Stimulated activated CD8-positive, alpha-beta memory T cell treated with anti-CD3 and anti-CD28 coated beads, Interleukin-4, amount 100 ng/mL, for 24 hours (primary cell): ENCODE data around the gene ADAMTSL4.

Experiments used
- DNase-seq: peaks from one replicate; pipeline ENCODE4 v3.0.0-alpha.2; 2020; ENCODE audit warnings: low read depth

Gene ADAMTSL4

DNA sequence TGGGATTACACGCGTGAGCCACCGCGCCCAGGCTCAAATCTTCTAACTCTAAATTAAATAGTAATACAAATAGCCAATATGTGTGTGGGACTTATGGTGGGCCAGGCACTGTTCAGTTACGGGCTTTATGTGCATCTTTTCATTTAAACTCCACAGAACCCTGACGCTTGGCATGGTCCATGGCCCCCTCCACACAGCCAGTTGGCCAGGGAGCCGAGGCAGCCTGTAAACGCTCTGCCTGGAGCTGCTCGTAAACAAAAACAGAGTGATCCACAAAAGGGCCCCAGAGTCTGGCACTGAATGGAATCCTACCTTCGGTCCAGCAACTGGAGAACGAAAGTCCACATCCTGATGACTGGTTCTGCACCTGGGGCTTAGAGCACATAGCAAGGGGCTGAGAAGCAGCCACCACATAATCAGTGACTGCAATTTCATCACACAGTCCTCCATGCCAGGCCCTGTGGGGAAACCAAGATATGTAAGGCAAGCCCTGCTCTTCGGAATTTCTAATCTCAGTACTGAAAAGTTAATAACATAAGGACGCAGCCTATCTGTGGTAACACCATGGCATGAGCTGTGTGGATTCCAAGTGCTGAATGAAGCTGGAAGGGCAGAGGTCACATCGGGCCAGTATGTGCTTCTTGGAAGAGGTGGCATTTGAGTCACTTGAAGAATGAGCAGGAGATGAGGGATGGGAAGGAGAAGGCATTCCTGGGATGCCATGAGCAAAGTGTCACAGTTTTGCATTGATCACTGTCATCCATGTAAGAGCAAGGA lies 13.5 kb upstream of the ADAMTSL4 start:
- no peak for DNase-seq

DNA sequence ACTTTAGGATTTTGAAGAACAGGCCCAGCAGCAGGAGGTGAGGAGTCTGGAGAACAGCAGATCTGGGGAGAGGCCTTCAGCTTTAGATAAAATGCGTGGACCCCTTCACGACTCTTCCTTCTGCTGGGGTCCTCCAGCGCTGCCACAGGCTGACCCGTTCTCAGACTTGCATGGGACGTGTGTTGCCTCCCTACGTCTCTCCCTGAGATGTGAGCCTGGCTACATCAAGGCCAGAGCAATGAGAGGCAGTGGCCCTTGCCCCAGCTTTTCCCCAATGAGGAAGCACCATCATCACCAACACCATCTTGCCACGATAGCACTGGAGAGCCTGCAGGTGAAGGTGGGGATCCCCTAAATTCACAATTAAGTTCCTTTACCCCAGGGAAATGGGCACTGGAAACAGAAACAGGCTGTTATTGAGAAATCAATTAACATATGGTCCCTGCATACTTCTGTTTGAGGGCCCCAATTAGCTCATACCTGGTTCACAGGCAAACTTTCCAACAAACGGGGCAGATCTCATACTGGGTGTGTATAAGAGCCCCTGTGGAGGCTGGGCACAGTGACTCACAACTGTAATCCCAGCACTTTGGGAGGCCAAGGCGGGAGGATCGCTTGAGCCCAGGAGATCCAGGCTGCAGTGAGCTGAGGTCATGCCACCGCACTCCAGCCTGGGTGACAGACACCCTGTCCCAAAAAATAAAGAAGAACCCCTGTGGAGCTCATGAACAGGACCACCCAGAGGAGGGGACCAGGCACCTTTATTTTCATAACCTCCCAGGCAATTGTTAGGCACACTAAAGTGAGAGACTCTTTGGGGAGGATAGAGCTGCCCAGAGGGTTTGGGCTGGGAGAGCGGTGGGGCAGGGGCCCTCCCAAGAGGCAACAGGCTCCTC lies 12.1 kb upstream of the ADAMTSL4 start:
- DNase-seq, result no peak

DNA sequence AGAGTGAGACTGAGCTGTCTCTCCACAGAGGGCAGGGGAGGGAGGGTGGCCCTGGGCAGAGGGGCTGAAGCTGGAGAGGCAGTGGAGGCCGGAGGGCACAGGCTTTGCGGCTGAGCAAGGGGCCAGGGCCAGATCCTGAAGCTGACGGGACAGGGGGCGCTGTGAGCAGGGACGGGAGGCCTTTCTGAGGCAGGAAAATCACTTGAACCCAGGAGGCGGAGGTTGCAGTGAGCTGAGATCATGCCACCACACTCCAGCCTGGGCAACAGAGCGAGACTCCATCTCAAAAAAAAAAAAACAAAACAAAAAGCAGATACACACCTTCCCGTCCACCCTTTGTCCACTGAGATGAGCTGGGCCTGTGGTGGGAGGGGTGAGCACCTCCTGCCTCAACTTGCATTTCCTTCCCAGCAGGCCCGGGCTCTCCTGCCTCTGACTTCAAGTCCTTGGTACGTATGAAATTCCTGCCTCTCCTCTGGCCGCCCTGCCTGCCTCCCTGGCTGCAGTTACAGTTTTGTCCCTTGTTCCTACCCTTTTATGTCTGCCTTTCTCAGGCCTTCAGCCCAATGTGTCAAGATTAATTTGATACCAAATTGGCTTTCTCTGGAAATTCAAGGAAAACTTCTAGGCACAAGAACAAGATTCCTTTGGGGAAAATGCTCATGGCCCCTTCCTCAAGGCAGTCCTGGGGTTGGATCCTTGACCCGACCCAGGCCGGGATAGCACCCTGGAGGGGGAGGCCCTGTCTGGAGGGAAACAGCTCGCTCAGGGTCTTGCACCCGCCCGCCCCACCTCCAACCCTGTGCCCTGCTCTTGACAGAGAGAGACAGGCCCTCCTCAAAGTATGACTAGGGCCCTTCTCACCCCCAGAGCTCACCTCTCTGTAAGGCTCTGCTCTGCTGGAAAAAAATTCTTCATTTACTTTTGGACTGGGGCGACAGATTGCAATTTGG lies 11.2 kb upstream of the ADAMTSL4 start:
- DNase-seq, result no peak

DNA sequence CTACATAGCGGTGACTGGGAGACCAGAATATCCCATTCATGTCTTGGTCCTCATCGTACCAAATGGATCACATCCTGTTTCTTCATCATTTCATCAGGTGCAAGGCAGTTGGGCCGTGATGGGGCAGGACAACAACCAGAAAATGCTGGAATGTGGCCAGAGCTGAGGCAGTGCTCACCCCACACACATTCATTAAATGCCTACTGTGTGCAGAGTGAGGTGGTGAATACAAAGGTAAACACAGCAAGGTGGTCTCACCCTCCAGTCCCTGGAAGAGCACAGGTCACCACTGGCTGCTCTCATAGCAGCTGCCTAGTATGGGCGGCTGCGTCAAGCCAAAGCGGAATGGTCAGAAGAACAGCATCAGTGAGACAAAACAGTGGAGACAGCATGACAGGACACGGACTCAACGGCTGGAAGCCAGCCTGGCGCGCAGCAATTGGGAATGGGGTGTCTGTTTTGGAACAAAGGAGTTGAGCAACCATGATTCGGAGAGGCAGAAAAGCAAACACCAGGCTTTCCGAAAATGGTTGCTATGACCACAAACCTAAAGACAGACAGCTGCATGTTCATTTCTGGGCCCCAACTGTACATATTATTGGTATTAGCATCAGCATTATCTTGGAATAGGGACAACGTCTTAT lies 5.6 kb upstream of the ADAMTSL4 start:
- DNase-seq, result no peak

DNA sequence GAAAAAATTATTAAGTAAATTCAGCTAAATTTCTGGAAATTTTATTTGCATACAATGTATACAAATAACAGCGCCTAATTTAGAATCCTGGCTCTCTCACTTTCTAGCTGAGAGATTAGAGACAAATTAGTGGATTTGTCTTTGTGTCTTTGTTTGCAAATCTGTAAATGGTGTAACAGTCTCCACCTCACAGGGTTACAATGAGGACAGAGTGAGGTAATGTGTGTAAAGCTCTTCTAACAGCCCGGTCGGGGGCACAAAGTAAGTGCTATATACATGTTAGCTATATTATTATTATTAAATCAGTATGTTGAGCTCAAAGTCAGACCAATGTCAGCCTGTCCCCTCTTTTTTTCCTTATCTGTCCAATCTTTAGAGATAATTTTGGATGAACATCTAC lies 5.0 kb upstream of the ADAMTSL4 start:
- no peak for DNase-seq

DNA sequence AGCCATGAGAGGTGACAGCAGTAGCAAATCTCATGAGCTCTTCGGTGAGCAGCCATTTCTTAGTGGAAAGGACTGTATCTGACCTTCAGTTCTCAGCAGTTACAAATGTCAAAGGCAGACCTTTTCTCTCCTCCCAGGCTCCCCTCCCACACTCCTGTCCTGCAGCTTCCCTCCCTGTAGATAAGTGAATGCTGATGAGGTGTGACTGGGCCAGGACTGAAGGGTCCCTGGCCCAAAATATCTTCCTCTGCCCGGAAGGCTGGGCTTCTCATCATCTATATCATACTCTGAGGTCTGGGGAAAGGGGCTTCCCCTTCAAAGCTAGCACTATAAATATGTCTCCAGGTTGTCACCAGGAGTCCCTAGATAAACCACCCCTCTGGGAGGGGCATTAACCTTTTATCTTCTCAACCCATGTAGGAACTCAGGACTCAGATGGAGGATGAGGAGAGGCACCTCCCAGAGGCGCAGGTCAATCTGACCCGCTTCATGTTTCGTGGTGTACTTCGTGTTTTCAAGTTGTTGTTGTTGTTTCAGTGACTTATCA lies 3.6 kb upstream of the ADAMTSL4 start:
- DNase-seq, result no peak

DNA sequence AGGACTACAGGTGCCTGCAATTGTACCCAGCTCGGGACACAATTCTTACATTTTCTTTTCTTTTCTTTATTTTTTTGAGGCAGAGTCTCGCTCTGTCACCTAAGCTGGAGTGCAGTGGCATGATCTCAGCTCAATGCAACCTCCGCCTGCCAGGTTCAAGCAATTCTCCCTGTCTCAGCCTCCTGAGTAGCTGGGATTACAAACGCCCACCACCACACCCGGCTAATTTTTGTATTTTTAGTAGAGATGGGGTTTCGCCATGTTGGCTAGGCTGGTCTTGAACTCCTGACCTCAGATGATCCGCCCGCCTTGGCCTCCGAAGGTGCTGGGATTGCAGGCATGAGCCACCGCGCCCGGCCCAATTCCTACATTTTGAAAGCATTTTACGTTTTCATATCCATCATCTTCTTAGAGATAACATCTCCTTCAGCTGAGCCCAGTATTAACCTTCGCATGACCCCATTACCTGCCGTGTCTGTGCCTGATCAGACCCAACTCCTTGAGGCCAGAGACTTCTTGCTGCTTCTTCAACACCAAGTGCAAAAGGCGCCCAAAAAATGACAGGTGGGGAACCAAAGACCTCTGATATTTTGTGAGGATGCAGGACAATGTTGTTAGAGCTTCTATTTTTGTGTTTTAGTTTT lies 2.8 kb upstream of the ADAMTSL4 start:
- no peak for DNase-seq

DNA sequence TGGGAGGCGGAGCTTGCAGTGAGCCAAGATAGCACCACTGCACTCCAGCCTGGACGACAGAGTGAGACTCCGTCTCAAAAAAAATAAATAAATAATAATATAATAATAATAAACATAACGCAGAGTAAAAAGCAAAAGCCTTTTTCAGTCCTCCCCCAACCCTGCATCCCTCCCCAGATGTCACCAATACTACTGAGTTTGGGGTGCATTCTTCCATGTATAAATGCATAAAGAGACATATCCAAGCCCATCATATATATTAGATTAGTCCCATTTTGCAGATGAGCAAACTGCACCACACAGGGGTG lies 930 bp upstream of the ADAMTSL4 start:
- DNase-seq, result no peak

DNA sequence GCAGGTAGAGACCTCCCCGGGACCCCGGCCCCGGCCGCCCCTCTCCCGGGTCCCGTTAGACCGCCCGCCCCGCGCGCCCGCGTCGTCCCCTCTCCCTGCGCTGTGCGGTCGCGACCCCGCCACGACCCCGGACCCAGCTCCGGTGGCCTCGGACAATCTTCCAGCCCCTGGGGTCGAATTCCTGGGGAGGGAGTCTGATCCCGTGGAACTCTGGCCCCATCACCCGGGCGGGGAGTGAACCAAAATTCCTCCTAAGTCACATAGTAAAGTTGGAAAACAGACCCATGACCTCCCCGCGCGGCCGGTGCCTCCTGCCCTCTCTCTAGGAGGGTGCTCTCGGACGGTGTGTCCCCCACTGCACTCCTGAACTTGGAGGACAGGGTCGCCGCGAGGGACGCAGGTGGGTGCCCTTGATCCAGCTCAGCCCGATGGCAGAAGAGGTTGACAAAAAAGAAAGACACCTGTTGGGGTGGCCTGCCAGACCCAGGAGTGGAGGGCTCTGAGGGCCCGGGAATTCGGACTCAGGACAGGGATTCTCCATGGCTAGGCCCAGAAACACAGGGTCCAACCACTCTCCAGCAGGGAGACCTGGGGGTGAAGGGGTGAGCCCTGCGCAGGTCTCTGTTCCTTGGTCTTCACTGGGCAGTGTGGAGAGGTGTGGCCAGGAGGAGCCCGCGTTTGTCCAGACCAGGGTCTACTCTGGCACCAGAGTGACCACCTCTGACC lies 451 bp downstream of the ADAMTSL4 start:
- DNase-seq, result no peak

DNA sequence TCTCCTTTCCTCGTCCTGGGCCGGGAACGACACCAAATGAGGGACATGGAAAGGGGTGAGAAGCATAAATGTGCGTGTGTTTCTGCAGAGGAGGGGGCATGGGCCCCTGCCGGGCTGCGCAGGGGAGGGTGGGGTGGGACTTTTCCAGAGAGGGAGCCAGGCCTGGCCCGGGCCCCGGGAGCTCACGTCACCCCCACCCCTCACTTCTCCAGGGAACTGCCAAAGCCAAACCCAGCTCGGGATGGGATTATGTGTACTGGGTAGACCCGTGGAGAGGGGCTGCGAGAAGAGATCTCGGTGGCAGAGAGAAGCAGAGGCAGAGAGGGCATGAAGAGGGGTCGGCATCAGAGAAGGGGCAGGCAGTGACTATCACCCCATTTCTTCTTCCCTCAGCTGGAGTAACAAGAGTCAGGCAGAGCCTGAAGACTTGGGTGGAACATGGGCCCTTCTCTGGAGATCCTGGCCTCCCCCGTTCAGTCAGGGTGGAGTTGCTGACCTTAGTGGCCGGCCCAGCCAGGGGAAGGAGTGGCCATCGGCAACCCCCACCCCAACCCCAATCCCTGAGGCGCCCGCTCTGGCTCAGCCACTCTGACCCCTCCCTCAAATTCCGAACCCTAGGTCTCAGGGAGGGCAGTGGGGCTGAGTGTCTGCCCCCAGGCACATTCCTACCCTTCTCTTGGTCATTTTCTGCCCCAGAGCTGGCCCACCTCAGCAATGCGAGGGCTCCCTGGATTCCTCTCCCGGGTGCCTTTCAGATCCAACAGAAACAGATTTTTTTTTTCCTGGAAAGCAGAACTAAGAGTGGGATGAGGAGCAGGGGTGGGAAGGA lies 1.2 kb downstream of the ADAMTSL4 start:
- no peak for DNase-seq

DNA sequence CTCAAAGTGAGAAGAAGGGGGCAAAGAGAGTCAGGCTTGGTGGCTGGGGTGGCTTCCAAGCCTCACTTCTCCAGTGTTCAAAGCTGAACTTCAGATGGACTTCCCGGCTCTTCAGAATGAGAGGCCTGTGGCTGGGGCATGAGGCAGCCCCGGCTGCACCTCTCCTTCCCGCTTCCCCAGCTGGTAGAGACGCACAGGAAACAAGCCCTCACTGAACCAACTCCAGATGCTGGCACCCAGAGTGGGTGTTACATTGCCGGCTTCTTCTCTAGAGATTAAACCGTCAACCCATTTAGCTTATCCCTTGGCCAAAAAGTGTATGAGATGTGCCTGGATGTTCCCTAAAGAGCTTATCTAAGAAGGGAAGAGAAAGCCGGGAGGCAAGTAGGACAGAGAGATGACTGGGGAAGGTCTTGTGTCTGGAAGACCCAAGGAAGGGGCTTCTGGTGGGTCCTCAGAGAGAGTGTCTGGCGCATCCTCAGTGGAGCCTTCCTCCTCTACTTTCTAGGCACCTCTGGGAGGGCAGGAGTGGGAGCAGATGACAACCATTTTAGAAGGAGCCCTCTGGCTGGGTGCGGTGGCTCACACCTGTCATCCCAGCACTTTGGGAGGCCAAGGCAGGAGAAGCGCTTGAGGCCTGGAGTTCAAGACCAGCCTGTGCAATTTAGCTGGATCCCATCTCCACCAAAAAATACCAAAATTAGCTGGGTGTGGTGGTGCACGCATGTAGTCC lies 2.0 kb downstream of the ADAMTSL4 start:
- DNase-seq, result no peak

DNA sequence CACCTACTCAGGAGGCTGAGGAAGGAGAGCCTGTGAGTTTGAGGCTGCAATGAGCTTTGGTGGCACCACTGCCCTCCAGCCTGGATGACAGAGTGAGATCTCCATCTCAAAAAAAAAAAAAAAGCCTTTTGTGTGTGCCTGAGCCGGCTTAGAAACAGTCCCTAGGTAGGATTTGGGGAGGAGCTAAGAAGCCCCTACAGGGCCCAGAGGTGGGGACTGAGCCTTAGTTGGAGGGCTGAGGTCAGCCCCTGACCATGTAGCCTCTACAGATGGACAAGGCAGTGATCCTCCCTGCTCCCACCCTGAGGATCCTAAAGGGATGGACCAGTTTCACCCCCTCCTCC lies 2.5 kb downstream of the ADAMTSL4 start:
- DNase-seq, result no peak

DNA sequence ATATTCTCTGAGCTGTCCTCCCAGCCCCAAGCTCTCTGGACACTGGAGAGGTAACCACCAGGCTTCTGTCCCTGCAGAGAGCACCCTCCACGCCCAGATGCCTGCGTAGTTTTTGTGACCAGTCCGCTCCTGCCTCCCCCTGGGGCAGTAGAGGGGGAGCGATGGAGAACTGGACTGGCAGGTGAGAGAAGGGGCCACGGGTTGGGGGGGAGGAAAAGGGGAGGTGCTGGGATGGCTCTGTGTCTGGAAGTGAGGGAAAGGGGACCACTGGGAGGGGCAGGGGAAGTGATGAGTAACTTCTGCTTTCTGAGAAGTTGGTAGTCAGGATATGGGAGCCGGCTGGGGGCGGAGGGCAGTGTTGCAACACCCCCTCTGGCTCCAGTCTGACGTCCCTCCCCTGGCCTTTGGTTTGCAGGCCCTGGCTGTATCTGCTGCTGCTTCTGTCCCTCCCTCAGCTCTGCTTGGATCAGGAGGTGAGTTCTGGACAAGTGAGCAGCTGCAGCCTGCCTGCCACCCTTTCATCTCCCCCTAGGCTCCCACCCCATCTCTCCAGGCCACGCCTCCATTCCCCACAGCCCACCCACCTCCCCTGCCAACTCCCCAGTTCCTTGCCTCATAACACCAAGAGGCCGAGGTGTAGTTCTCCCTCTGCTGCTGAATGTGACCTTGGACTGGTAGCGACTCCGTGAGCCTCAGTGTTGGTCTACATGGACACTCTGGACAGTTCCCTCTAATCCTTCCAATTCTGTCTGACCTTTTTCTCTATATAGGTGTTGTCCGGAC lies 3.1 kb downstream of the ADAMTSL4 start:
- no peak for DNase-seq

DNA sequence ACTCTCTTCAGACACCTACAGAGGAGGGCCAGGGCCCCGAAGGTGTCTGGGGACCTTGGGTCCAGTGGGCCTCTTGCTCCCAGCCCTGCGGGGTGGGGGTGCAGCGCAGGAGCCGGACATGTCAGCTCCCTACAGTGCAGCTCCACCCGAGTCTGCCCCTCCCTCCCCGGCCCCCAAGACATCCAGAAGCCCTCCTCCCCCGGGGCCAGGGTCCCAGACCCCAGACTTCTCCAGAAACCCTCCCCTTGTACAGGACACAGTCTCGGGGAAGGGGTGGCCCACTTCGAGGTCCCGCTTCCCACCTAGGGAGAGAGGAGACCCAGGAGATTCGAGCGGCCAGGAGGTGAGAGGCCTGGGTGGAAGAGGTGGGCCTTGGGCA lies 3.7 kb downstream of the ADAMTSL4 start:
- no peak for DNase-seq

DNA sequence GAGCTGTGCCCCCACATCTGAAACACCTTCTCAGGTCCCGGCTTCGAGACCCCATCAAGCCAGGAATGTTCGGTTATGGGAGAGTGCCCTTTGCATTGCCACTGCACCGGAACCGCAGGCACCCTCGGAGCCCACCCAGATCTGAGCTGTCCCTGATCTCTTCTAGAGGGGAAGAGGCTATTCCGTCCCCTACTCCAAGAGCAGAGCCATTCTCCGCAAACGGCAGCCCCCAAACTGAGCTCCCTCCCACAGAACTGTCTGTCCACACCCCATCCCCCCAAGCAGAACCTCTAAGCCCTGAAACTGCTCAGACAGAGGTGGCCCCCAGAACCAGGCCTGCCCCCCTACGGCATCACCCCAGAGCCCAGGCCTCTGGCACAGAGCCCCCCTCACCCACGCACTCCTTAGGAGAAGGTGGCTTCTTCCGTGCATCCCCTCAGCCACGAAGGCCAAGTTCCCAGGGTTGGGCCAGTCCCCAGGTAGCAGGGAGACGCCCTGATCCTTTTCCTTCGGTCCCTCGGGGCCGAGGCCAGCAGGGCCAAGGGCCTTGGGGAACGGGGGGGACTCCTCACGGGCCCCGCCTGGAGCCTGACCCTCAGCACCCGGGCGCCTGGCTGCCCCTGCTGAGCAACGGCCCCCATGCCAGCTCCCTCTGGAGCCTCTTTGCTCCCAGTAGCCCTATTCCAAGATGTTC lies 4.3 kb downstream of the ADAMTSL4 start:
- DNase-seq, result no peak

DNA sequence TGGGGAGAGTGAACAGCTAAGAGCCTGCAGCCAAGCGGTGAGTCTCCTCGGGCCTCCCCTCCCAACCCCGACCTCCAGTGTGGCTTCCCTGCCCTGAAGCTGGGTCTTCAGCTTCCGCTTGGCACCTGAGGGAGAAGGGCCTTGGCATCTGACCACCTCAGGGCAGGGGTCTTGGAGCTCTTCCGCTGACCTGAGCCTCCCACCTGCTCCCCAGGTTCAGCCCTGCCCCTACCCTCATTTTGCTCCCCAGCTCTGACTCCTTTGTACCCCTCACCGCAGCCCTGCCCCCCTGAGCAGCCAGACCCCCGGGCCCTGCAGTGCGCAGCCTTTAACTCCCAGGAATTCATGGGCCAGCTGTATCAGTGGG lies 4.9 kb downstream of the ADAMTSL4 start:
- no peak for DNase-seq

DNA sequence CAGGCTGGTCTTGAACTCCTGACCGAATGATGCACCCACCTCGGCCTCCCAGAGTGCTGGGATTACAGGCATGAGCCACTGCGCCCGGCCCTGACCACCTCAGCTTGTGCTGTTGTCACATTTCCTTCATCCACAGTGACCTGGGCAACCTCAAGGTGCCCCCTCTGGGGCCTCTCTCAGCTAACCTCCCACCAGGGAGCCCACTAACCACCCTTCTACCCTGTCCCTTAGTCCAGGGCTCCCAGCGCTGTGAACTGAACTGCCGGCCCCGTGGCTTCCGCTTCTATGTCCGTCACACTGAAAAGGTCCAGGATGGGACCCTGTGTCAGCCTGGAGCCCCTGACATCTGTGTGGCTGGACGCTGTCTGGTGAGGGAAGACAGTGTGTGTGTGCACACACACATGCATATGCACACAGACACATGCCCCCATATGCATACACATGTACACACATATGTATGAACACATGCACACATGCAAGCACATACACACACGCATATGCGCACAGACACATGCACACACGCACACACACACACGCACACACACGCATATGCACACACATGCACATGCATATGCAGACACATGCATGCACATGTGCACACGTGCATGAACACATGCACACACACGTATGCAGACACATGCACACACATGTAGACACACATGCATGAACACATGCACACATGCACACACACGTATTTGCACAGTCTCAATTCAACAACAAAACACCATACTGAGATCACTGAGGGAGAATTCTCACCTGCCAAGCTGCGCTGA lies 6.2 kb downstream of the ADAMTSL4 start:
- no peak for DNase-seq
